ENCODE data around the gene XYLT1. TPM values are rescaled to one million over a fixed set of nuclear protein-coding genes. Genes with fewer than 3 reads are reported as not detected.

XYLT1 gene
- total and polyA plus RNA-seq, 9 of the 15 experiments (the other 6 are each of a cell fraction or from before 2014, with no cell fraction given), result 0.03 to 0.09 (median 0.08) TPM; not detected in 6

GRCh38 chr16:17082095-17082882 is 388.5 kb downstream of the XYLT1 start (continued):
- TF ChIP-seq GTF2A2 (tag; IDR thresholded peaks at IDR 0.05) (peak; percentile 91), TAF9B (IDR thresholded peaks at IDR 0.05; ENCODE audit: partially characterized antibody) (no peak), ARHGAP35 (IDR thresholded peaks at IDR 0.05; ENCODE audit: partially characterized antibody) (no peak), SMARCA4 (IDR thresholded peaks at IDR 0.05) (no peak), PKNOX1 (IDR thresholded peaks at IDR 0.05) (no peak), TEAD4 (IDR thresholded peaks at IDR 0.05; ENCODE audit: low read length) (0 out of 2 replicates have a peak, but pooled peaks have one; percentile 8), TEAD4 (CRISPR knock-in tag; IDR thresholded peaks at IDR 0.05; ENCODE audit: borderline replicate concordance) (no peak), ZNF41 (CRISPR knock-in tag; conservative IDR thresholded peaks at IDR 0.05) (peak; percentile 86), ZNF785 (CRISPR knock-in tag; IDR thresholded peaks at IDR 0.05) (no peak), TBL1XR1 (IDR thresholded peaks at IDR 0.05; ENCODE audit: low read length in 2 of 2) (no peak), PYGO2 (tag; IDR thresholded peaks at IDR 0.05) (peak; percentile 91), ZNF583 (CRISPR knock-in tag; IDR thresholded peaks at IDR 0.05) (peak; percentile 97), DDX20 (tag; IDR thresholded peaks at IDR 0.05; ENCODE audit: low read depth) (peak; percentile 92), GABPB2 (CRISPR knock-in tag; conservative IDR thresholded peaks at IDR 0.05) (no peak), RBM22 (IDR thresholded peaks at IDR 0.05; ENCODE audit: low read depth, low read length, poor library complexity, severe bottlenecking) (no peak), GABPA (tag; conservative IDR thresholded peaks at IDR 0.05; ENCODE audit: low read depth) (no peak), ZNF444 (CRISPR knock-in tag; IDR thresholded peaks at IDR 0.05) (0 out of 2 replicates have a peak, but pooled peaks have one; percentile 33), ZBTB26 (CRISPR knock-in tag; IDR thresholded peaks at IDR 0.05) (peak; percentile 66; the same call in 1 of the 2 replicates), DIDO1 (tag; IDR thresholded peaks at IDR 0.05; ENCODE audit: low read depth) (peak; percentile 80), MAFG (tag; conservative IDR thresholded peaks at IDR 0.05) (peak; percentile 46; the same call in 1 of the 2 replicates)
- TF ChIP-seq, protein P1, sequence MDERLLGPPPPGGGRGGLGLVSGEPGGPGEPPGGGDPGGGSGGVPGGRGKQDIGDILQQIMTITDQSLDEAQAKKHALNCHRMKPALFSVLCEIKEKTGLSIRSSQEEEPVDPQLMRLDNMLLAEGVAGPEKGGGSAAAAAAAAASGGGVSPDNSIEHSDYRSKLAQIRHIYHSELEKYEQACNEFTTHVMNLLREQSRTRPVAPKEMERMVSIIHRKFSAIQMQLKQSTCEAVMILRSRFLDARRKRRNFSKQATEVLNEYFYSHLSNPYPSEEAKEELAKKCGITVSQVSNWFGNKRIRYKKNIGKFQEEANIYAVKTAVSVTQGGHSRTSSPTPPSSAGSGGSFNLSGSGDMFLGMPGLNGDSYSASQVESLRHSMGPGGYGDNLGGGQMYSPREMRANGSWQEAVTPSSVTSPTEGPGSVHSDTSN (CRISPR knock-in tag; IDR thresholded peaks at IDR 0.05; ENCODE audit: low read depth), result no peak
- TF ChIP-seq, protein P1 (tag; conservative IDR thresholded peaks at IDR 0.05; ENCODE audit: low read depth), result peak; percentile 51; the same call in 1 of the 2 replicates
- TF ChIP-seq, protein P2, sequence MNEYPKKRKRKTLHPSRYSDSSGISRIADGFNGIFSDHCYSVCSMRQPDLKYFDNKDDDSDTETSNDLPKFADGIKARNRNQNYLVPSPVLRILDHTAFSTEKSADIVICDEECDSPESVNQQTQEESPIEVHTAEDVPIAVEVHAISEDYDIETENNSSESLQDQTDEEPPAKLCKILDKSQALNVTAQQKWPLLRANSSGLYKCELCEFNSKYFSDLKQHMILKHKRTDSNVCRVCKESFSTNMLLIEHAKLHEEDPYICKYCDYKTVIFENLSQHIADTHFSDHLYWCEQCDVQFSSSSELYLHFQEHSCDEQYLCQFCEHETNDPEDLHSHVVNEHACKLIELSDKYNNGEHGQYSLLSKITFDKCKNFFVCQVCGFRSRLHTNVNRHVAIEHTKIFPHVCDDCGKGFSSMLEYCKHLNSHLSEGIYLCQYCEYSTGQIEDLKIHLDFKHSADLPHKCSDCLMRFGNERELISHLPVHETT (CRISPR knock-in tag; conservative IDR thresholded peaks at IDR 0.05 in 1 of 2, IDR thresholded peaks at IDR 0.05 in 1 of 2), result peak in 1 of 2 experiments; percentile 95; a peak in 2 of 4 replicates

All from K562 (cell line).